CD4-positive, alpha-beta T cell treated with Interleukin-6 for 4 hours (primary cell): ENCODE data around the gene POR.
A peak's percentile ranks its signal among the peaks of the same experiment; 100 is the strongest.

Experiments used
- DNase-seq: peaks from one replicate; pipeline ENCODE4 v3.0.0-alpha.2; 2020; ENCODE audit warnings: mixed read lengths

POR gene

DNA sequence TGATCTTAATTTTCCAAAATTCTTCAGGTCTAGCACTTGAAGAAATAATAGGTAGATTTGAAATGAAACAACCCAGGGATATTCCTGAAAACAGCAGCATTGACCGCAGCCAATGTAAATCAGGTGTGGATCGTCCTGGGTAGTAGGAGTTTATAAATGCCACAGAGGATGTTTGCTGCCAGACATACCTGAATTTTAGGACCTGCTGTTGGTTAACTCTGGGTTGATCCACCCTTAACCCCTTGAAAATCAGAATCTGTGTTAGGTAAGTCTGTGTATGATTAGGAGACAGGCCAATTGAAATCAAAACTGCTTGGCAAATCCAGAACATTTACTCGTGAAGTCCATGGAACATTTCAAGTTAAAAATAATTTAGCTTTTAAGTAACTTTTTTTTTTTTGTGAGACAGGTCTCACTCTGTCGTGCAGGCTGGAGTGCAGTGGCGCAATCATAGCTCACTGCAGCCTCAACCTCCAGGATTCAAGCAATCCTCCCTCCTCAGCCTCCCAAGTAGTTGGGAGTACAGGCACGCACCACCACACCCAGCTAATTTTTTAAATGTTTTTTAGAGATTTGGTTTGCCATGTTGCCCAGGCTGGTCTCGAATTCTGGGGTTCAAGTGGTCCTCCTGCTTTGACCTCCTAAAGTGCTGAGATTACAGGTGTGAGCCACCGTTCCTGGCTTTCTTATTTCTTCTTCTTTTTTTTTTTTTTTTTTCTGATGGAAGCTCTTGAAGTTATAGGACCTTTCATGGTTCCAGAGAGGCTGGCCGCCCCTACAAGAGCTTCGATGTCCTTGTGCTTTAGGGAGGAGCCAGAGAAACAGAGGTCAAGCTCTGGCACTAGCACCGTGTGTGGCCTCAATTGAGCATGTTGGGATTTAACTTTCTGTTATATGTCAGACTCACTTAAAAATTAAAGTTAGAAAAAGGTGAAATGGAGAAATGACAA is 2.0 kb downstream of the POR start:
- no peak for DNase-seq

DNA sequence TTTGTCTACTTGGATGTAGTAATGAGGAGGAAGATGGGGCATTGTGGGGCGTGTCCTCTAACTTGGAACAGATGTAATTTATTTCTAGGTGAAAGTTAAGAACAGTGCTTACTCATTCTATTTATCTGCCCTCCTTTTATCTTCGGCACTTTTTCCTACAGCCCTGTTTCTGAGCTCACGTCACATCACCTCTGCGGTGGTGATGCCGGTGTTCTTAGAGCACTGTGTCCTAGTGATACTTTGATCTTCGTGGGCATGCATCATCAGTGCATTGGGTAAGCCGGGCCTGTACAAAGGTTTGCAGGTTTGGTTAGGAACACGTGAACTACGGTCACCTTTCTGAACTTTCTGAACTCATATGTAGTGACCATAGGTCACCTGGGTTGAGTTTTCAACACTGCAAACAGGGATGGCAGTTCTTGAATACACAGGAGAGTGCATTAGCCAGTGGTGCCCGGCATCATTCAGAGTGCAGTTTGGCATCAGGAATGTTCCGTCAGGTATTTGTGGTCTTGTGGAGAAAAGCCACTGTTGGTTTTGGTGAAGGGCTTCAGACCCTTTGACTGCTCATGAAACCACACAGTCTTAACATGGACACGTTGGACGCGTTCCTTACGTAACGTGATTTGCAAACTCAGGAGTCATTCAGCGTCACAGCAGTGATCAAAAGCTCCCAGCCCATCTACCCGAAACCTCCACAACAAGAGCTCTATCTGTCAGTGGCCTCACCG is 5.6 kb downstream of the POR start:
- peak; percentile 19 for DNase-seq

DNA sequence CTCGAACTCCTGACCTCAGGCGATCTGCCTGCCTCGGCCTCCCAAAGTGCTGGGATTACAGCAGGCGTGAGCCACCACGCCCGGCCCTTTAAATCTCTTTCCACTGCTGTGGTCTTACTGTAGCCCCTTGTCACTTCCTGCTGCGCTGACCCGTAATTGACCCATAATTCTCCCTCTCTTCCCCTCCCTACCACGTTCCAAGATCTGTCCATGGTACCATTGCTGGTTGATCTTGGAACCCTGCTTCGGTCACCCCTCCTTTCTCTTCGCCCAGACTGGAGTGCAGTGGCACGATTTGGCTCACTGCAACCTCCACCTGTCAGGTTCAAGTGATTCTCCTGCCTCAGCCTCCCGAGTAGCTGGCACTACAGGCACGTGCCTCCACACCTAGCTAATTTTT is 6.5 kb downstream of the POR start:
- DNase-seq, result no peak

DNA sequence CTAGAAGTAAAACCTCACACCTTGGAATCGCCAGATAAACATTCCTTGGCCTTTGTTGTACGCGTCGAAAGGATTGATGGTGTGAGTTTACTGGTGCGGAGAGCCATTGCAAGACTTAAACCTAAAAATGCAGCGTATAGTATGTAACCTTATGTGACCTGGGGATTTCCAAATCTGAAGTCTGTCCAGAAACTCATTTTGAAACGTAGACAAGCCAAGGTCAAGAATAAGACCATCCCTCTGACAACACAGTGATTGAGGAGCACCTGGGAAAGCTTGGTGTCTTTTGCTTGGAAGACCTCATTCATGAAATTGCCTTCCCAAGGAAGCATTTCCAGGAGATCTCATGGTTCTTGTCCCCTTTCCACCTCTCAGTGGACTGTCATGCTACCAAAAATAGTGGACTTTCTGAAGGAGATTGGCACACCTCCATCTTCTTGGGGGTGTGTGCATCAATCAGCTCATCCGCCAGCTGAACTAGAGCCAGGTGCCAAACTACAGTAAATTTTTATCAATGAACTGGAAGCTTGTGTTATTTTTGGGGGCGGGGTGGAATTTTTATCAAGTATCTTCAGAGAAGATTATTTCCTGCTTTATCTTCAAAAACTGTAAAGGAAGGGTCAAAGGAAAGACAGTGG is 8.1 kb downstream of the POR start:
- DNase-seq, result no peak

DNA sequence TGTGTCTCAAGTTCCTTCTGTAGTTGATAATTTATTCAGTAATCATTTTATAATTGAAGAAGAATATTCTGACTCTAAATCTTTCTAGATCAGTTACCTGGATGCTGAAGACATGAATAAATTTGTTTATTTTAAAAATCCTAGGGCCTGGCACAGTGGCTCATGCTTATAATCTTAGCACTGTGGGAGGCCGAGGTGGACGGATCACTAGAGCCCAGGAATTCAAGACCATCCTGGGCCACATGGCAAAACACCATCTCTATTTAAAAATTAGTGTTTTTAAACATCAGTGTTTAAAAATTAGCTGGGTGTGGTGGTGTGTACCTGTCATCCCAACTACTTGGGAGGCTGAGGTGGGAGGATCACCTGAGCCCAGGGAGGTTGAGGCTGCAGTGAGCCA is 9.3 kb downstream of the POR start:
- DNase-seq, result no peak

DNA sequence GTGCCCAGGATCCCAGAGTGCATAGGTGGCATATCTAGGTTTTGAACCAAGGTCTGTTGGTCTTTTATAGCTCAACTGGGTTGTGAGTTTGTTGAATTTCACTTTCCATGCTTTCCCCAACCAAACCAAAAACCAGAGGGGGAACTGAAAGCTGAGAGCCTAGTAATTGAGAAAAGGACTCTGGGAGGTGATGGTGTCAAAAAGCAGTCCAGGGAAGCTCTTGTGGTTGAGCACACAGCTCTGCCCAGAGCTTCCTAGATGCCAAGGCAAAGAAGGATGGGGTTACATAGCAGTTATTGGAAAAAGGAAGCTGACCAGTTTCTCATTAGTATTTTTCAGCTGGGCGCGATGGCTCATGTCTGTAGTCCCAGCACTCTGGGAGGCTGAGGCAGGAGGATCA is 9.9 kb downstream of the POR start:
- no peak for DNase-seq

DNA sequence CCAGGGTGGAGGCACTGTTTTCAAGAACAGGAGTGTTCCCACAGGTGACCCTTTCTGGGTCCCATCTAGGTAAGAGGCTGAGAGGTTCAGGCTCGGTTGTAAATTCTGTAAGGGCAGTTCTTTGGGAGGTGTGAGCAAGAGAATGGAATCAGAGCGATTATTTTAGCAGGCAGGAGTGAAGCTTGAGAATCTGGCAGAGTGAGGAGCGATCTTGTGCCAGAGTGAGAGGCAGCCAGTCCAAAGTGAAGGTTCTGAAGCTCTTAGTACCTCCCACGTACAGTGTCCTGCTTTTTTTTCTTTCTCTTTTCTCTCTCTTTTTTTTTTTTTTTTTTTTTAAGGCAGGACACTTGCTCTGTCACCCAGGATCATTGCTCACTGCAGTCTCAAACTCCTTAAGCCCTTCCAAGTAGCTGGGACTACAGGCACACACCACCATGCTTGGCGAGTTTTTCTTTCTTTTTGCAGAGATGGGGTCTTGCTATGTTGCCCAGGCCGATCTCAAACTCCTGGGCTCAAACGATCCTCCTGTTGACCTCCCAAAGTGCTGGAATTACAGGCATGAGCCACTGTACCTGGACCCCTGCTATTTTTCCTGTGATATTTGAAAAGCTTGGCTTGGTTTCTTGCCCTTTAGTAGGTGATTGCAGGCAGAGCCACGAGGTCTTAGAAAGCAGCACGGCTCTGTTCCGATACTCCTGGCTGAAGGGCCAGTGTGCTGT is 10.9 kb downstream of the POR start:
- no peak for DNase-seq

DNA sequence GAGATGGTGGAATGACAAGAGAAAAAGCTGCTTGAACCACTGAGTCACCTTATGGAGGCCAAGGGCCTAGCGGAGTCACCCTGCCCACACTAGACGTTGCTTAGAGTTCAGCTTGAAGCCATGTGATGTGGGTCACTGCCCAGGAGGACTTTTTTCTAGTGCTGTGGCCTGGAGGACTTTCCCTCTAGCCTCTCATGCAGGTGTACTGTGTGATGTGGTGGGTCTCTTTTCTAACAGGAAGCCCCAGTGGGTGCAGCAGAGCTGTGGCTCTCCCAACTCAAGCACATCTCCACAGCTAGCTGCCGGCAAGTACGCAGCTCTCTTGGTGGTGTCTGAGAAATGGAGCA is 13.6 kb downstream of the POR start:
- peak; percentile 41 for DNase-seq

DNA sequence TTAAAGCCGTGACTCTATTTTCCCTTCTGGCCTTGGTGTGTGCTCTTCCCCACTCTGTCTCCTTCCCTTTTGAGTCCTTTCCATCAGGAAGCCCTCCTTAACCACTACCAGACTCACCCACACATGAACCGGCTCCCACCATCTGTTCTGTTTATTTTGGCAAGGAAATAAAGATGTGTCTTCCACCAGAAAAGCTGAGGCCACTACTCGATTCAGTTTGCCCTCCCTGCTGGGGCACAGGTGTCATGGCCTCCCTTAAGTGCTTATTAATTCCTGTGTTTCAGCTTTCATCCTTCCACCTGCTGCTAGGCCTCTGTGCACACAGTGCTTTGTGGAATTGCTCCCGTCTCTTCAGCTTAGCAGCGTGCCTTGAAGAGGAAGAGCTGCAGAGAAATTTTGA is 16.7 kb downstream of the POR start:
- no peak for DNase-seq

DNA sequence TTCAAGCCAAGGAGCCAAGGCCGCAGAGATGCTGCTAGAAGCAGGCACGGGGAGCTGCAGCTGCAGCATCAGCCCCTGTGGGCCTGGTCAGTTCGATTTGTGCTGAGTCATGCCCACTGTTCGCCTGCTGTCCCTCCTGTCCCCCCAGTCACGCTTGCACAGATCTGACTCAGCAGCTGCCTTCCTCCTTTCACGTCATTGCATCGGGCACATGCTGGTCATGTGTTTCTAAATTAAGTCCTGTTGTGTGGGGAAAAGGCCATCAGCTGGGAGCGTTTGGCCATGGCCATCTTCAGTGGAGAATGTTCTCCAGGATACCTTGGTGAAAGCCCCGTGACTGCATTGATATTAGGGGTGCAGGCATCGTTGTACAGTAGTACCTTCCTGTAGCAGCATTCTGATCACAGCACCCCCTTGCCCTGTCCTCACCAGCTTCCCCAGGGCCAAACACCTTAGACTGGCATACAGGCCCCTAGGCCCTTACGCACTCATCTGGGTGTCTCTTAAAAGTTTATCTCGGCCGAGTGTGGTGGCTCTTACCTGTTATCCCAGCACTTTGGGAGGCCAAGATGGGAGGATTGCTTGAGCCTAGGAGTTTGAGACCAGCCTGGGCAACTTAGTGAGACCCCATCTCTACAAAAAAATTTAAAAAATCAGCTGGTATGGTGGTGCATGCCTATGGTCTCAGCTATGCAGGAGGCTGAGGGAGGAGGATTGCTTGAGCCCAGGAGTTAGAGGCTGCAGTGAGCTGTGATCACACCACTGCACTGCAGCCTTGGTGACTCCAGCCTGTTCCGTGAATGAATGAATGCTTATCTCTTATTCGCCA is 23.2 kb downstream of the POR start:
- no peak for DNase-seq

DNA sequence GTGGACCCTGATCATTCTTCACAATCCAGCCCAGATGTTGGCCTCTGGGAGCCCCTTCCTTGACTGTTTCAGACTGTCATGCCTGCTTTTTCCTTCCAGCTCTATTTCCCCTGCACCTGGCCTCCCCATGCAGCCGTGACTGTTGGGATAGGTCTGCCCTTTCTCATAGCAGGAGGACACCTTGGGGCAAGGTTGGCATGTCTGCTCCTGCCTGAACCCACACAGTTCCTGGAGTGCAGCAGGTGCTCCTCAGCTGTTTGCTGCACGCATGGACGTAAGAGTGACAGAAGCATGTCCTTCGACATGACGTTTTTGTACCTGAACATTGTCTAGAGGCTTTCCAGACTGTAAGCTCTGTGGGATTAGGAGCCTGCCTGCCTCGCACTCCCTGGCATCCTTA is 24.0 kb downstream of the POR start:
- no peak for DNase-seq

DNA sequence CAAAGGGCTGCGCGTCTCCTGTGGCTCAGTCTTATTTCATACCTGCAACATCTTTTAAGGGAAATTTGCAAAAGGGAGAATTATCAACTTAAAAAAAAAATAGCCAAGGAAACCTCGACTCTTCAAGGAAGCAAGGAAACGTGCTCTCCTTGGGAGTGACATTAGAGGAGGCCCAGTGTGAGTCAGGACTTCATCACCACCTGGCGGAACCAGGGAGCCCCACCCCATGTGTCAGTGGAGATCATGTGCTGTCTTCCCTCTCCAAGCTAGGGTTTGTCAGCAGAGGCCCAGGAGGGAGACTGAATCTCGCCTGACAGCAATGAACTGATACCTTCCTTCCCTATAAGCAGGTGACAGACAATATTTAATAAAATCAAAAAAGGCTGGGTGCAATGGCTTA is 28.9 kb downstream of the POR start:
- no peak for DNase-seq

DNA sequence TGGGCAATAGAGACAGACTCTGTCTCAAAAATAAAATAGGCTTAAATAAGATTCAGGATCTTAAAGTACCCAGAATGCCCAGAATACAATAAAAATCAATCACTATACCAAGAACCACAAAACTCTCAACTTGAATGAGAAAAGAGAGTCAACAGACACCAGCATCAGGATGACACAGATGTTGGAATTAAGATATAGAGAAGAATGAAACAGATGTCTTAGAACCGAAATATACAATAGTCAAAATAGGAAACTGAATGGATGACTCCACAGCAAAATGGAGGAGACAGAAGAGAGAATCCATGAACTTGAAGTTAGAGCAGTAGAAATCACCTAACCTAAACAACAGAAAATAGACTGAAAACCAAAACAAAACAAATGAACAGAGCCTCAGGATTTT is 29.6 kb downstream of the POR start:
- DNase-seq, result no peak

DNA sequence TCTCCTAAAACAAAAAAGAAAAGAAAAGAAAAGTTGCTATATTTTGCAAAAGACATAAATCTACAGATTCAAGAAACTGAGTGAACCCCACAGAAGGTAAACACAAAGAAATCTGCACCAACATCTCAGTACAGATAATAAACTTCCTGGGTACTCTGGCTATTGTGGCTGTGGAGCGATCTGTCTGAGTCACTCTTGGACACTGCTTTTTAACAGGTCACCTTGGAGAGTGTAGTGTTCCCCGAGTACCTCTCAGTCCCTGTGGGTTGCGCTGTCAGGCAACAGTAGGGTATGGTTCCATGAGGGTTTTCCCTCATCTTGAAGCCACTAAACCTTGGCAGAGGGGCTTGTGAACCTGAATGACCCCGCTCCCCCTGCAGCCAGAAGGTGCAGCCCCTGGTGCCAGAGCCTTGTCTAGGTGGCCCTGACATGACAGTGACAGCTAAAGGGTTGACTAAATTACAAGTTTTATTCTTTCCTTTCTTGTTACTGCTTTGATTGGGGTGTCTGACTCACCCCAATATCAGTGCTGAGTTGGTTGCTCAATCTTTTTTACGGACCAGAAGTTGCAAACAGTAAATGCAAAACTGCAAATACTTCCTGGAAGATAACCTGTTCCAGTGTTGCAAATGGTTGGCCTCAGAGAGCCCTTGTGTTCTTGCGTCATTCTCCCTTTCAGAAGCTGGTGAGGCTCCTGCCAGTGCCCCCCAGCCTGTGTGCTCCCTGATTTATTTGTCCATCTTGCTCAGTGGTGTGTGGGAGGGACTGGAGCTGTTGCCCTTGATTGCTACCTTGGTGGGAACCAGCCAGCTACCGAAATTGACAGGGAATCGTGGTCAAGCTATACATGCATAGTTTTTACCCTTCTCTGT is 30.6 kb downstream of the POR start:
- no peak for DNase-seq

DNA sequence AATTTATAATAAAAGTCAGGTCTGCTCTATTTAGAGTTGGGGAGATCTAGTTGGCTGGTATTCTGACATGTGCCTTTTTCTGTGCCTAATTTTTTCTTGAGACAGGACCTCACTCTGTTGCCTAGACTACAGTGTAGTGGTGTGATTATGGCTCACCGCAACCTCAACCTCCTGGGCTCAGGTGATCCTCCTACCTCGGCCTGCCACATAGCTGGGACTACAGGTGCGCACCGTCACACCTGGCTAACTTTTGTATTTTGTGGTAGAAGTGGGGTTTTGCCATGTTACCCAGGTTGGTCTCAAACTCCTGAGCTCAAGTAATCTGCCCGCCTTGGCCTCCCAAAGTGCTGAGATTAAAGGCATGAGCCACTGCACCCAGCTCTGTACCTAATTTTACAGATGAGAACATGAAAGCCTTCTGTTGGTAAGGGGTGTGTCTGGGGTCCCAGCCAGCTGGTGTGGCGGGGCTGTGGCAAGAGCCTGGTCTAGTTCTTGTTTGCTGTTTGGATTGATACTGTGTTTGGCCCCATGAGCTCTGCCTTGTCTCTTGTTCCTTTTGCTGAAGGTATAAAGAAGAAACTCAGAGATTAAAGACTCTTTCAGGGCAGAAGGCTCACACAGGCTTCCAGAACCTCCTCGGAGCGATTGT is 31.4 kb downstream of the POR start:
- DNase-seq, result no peak

DNA sequence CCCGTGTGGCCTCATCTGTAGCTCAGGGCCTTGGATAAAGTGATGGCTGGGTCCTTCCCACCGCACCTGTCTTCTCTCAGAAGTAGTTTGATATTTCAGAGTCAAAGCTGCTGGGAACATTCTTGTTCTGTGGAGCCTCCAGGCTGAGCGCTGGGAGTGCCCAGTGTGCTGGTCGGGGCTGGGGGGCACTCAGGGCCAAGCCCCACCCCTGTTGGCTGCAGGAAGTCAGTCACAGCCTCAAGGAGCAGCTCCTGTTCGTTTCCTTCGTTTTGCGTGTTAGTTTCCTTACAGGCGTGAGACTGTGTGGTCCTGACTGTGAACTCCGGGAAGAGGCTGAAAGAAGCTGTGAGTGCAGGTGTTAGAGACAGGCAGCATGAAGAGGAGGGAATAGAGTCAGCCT is 33.2 kb downstream of the POR start:
- DNase-seq, result no peak

DNA sequence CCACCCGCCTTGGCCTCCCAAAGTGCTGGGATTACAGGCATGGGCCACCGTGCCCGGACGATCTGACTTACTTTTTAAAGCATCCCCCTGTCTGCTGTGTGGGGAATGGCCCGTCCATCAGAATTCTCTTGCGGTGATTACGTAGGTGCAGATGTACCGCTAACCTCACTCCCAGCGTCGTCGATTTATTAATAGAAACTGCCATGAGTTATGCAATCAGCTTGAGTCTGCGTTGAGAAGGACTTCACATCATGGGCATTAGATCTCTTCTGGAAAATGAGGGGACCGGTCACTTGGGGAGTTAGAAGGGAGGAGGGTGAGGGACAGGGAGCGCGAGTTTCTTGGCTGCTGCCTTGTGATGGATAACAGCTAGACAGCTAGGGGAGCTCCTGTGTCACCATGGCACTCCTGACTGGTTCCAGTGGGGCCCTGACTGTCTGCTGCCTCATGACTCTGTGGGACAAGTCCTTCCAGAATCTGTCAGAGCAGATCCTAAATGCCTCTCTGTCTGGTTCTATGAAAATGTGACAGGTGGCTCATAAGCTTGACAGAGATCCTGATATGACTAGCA is 35.2 kb downstream of the POR start:
- no peak for DNase-seq

DNA sequence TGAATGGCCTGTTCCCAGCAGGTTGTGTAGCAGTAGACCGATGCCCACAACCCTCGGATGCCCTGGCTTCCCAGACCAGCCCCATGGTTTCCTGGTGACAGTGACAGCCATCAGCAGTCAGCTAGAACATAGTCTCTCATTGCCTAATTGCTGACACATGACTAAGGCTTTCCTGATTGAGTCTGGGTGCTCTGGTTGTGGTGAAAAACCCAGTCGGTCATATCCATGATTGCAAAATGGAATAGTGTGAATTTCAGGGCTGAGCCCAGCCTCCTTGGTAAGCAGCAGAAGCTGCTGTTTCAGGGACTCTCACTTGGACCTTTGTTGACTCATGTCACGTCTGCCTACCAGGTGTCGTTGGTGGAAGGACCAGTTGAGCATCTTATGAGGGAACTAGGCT is 36.6 kb downstream of the POR start:
- DNase-seq, result no peak

DNA sequence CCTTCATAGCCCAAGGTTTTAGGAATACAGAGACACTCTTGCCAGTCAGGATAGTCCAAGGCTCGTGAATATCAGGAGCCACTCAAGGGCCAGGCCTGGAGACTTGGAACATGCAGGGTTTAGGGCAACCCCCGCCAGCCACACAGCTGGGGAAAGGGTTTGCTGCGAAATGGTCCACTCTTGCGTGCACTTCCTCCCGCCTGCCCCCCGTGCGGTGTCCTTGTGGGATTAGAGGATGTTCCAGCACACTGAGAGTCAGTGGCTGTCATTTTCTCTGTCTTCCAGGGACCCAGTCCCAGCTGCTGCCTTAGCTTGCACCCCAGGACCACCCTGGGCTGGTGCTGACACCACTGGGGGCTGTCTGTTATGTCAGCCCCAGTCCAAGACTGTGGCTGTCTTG is 38.5 kb downstream of the POR start:
- DNase-seq, result no peak

DNA sequence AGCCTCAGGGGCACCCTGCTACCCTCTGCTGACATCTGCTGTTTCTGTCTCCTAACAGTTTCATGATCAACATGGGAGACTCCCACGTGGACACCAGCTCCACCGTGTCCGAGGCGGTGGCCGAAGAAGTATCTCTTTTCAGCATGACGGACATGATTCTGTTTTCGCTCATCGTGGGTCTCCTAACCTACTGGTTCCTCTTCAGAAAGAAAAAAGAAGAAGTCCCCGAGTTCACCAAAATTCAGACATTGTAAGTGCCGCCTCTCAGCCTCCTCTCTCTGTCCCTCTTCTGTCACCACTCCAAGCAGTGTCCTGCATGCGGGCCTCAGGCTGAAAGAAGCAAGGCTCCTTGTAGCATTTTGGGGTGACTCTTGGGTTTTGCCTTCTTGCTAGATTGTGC is 39.0 kb downstream of the POR start:
- DNase-seq, result no peak
